SK-N-SH treated with all-trans-retinoic acid at 6 μM for 48 hours (cell line): ENCODE measurements around the gene KRT14.
"Not testable (repeated sequence)": the region's sequence is repeated elsewhere in the genome, so short reads cannot be mapped to it uniquely, and the experiment has no call there.

Source experiments
- ATAC-seq: fragments of 200-7000 bp; cut with Tn5 transposase; 3 replicates; pipeline ENCODE4 v1.9.1; 2020; ENCODE audit warnings: mild to moderate bottlenecking, moderate library complexity
- ARNTL ChIP-seq: fragments of 450-650 bp; formaldehyde crosslinking; IDR thresholded peaks from 2 replicates; pipeline ENCODE4 v1.5.0; 2020; ENCODE audit warnings: low read depth, mild to moderate bottlenecking, moderate library complexity, borderline replicate concordance
- BACH2 ChIP-seq: fragments of 250-450 bp; sonication (Bioruptor Pico); IDR thresholded peaks from 2 replicates; pipeline ENCODE4 v1.9.0; 2021; ENCODE audit warnings: mild to moderate bottlenecking, borderline replicate concordance
- CSDC2 ChIP-seq: fragments of 250-450 bp; sonication (Bioruptor Pico); IDR thresholded peaks from 2 replicates; pipeline ENCODE4 v1.5.0; 2020; ENCODE audit warnings: mild to moderate bottlenecking, moderate library complexity
- GLIS3 ChIP-seq: fragments of 250-450 bp; sonication (Bioruptor Pico); IDR thresholded peaks from 2 replicates; pipeline ENCODE4 v1.5.0; 2020; ENCODE audit warnings: mild to moderate bottlenecking, moderate library complexity
- ISL1 ChIP-seq: fragments of 250-450 bp; sonication (Bioruptor Pico); IDR thresholded peaks from 2 replicates; pipeline ENCODE4 v2.1.2; 2022; ENCODE audit warnings: mild to moderate bottlenecking, moderate library complexity
- OSR1 ChIP-seq: fragments of 250-450 bp; sonication (Bioruptor Pico); IDR thresholded peaks from 2 replicates; pipeline ENCODE4 v1.8.0; 2022; ENCODE audit warnings: moderate library complexity, mild to moderate bottlenecking, inconsistent platforms
- PPARA ChIP-seq: fragments of 250-450 bp; sonication (Bioruptor Pico); IDR thresholded peaks from 2 replicates; pipeline ENCODE4 v1.5.0; 2020; ENCODE audit warnings: mild to moderate bottlenecking, borderline replicate concordance
- RARB ChIP-seq: fragments of 250-450 bp; sonication (Bioruptor Pico); IDR thresholded peaks from 2 replicates; pipeline ENCODE4 v1.8.0; 2021; ENCODE audit warnings: mild to moderate bottlenecking, moderate library complexity
- SNAI2 ChIP-seq: fragments of 250-450 bp; sonication (Bioruptor Pico); IDR thresholded peaks from 2 replicates; pipeline ENCODE4 v1.5.0; 2020; ENCODE audit warnings: mild to moderate bottlenecking, moderate library complexity
- TCF4 ChIP-seq: fragments of 250-450 bp; sonication (Bioruptor Pico); IDR thresholded peaks from 2 replicates; pipeline ENCODE4 v1.8.0; 2021; ENCODE audit warnings: mild to moderate bottlenecking, moderate library complexity, borderline replicate concordance
- TOX ChIP-seq: fragments of 250-450 bp; sonication (Bioruptor Pico); IDR thresholded peaks from 2 replicates; pipeline ENCODE4 v1.8.0; 2021; ENCODE audit warnings: mild to moderate bottlenecking, moderate library complexity, borderline replicate concordance
- ZC3H10 ChIP-seq: fragments of 250-450 bp; sonication (Bioruptor Pico); IDR thresholded peaks from 2 replicates; pipeline ENCODE4 v1.5.1; 2021; ENCODE audit warnings: mild to moderate bottlenecking, moderate library complexity
- ZFP3 ChIP-seq: fragments of 250-450 bp; sonication (Bioruptor Pico); IDR thresholded peaks from 2 replicates; pipeline ENCODE4 v1.5.0; 2020; ENCODE audit warnings: mild to moderate bottlenecking, moderate library complexity
- ZFP30 ChIP-seq: fragments of 450-650 bp; formaldehyde crosslinking; IDR thresholded peaks from 2 replicates; pipeline ENCODE4 v1.5.0; 2022; ENCODE audit warnings: mild to moderate bottlenecking, moderate library complexity
- ZNF565 ChIP-seq: fragments of 450-650 bp; formaldehyde crosslinking; conservative IDR thresholded peaks from 2 replicates; pipeline ENCODE4 v1.5.0; 2020; ENCODE audit warnings: low read depth, mild to moderate bottlenecking, moderate library complexity
- ZNF70 ChIP-seq: fragments of 450-650 bp; formaldehyde crosslinking; IDR thresholded peaks from 2 replicates; pipeline ENCODE4 v1.5.0; 2020; ENCODE audit warnings: mild to moderate bottlenecking, moderate library complexity
- ZNF8 ChIP-seq: fragments of 450-650 bp; formaldehyde crosslinking; IDR thresholded peaks from 2 replicates; pipeline ENCODE4 v1.5.0; 2020; ENCODE audit warnings: mild to moderate bottlenecking, moderate library complexity
- TF ChIP-seq, protein P1 (sequence below): fragments of 250-450 bp; sonication (Bioruptor Pico); IDR thresholded peaks from 2 replicates; pipeline ENCODE4 v1.5.1; 2021; ENCODE audit warnings: mild to moderate bottlenecking, moderate library complexity
- TF ChIP-seq, protein P2 (sequence below): fragments of 250-450 bp; sonication (Bioruptor Pico); IDR thresholded peaks from 2 replicates; pipeline ENCODE4 v1.5.0; 2020; ENCODE audit warnings: mild to moderate bottlenecking, moderate library complexity
- TF ChIP-seq, protein P3 (sequence below): fragments of 250-450 bp; sonication (Bioruptor Pico); IDR thresholded peaks from 2 replicates; pipeline ENCODE4 v1.8.0; 2020; ENCODE audit warnings: mild to moderate bottlenecking, moderate library complexity, borderline replicate concordance
- TF ChIP-seq, protein P4 (sequence below): fragments of 250-450 bp; sonication (Bioruptor Pico); IDR thresholded peaks from 2 replicates; pipeline ENCODE4 v1.5.1; 2020; ENCODE audit warnings: low read depth, mild to moderate bottlenecking, moderate library complexity

The KRT14 gene

DNA sequence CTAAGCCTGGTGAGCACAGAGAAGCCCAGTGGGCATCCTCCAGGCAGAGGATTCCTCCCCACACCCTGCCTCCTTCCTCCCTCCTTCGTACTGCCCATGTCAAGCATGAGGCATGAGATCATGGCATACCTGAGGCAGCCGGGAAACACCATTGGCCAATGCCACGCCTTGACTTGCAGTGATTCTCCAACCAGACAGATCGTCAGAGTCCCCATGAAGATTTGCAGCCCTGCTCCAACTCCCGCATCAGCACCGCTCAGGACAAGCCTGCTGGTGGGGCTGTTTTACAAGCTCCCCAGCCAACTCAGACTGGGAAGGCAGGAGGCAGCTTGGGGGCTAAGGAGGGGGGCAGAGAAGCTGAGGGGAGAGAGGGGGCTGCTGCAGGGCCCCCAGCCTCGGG, 28.8 kb upstream of the KRT14 start:
- ATAC-seq: no peak
- TF ChIP-seq, protein P1, sequence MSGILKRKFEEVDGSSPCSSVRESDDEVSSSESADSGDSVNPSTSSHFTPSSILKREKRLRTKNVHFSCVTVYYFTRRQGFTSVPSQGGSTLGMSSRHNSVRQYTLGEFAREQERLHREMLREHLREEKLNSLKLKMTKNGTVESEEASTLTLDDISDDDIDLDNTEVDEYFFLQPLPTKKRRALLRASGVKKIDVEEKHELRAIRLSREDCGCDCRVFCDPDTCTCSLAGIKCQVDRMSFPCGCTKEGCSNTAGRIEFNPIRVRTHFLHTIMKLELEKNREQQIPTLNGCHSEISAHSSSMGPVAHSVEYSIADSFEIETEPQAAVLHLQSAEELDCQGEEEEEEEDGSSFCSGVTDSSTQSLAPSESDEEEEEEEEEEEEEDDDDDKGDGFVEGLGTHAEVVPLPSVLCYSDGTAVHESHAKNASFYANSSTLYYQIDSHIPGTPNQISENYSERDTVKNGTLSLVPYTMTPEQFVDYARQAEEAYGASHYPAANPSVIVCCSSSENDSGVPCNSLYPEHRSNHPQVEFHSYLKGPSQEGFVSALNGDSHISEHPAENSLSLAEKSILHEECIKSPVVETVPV (CRISPR knock-in tag): no peak
- no peak for TF ChIP-seq ISL1 (CRISPR knock-in tag)
- TF ChIP-seq SNAI2 (CRISPR knock-in tag): no peak
- TF ChIP-seq, protein P2, sequence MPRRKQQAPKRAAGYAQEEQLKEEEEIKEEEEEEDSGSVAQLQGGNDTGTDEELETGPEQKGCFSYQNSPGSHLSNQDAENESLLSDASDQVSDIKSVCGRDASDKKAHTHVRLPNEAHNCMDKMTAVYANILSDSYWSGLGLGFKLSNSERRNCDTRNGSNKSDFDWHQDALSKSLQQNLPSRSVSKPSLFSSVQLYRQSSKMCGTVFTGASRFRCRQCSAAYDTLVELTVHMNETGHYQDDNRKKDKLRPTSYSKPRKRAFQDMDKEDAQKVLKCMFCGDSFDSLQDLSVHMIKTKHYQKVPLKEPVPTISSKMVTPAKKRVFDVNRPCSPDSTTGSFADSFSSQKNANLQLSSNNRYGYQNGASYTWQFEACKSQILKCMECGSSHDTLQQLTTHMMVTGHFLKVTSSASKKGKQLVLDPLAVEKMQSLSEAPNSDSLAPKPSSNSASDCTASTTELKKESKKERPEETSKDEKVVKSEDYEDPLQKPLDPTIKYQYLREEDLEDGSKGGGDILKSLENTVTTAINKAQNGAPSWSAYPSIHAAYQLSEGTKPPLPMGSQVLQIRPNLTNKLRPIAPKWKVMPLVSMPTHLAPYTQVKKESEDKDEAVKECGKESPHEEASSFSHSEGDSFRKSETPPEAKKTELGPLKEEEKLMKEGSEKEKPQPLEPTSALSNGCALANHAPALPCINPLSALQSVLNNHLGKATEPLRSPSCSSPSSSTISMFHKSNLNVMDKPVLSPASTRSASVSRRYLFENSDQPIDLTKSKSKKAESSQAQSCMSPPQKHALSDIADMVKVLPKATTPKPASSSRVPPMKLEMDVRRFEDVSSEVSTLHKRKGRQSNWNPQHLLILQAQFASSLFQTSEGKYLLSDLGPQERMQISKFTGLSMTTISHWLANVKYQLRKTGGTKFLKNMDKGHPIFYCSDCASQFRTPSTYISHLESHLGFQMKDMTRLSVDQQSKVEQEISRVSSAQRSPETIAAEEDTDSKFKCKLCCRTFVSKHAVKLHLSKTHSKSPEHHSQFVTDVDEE (CRISPR knock-in tag): no peak
- TF ChIP-seq TCF4: no peak
- no peak for TF ChIP-seq ZC3H10 (CRISPR knock-in tag)
- TF ChIP-seq TOX: no peak
- TF ChIP-seq, protein P3, sequence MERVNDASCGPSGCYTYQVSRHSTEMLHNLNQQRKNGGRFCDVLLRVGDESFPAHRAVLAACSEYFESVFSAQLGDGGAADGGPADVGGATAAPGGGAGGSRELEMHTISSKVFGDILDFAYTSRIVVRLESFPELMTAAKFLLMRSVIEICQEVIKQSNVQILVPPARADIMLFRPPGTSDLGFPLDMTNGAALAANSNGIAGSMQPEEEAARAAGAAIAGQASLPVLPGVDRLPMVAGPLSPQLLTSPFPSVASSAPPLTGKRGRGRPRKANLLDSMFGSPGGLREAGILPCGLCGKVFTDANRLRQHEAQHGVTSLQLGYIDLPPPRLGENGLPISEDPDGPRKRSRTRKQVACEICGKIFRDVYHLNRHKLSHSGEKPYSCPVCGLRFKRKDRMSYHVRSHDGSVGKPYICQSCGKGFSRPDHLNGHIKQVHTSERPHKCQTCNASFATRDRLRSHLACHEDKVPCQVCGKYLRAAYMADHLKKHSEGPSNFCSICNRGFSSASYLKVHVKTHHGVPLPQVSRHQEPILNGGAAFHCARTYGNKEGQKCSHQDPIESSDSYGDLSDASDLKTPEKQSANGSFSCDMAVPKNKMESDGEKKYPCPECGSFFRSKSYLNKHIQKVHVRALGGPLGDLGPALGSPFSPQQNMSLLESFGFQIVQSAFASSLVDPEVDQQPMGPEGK: no peak
- TF ChIP-seq ZNF565 (CRISPR knock-in tag): no peak
- TF ChIP-seq ZNF70: no peak
- no peak for TF ChIP-seq ZFP3
- TF ChIP-seq, protein P4, sequence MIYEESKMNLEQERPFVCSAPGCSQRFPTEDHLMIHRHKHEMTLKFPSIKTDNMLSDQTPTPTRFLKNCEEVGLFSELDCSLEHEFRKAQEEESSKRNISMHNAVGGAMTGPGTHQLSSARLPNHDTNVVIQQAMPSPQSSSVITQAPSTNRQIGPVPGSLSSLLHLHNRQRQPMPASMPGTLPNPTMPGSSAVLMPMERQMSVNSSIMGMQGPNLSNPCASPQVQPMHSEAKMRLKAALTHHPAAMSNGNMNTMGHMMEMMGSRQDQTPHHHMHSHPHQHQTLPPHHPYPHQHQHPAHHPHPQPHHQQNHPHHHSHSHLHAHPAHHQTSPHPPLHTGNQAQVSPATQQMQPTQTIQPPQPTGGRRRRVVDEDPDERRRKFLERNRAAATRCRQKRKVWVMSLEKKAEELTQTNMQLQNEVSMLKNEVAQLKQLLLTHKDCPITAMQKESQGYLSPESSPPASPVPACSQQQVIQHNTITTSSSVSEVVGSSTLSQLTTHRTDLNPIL (CRISPR knock-in tag): no peak
- no peak for TF ChIP-seq ZFP30
- TF ChIP-seq PPARA (CRISPR knock-in tag): no peak
- no peak for TF ChIP-seq ZNF8 (CRISPR knock-in tag)
- no peak for TF ChIP-seq ARNTL (CRISPR knock-in tag)
- no peak for TF ChIP-seq RARB (CRISPR knock-in tag)
- no peak for TF ChIP-seq CSDC2 (CRISPR knock-in tag)
- TF ChIP-seq OSR1 (CRISPR knock-in tag): no peak

DNA sequence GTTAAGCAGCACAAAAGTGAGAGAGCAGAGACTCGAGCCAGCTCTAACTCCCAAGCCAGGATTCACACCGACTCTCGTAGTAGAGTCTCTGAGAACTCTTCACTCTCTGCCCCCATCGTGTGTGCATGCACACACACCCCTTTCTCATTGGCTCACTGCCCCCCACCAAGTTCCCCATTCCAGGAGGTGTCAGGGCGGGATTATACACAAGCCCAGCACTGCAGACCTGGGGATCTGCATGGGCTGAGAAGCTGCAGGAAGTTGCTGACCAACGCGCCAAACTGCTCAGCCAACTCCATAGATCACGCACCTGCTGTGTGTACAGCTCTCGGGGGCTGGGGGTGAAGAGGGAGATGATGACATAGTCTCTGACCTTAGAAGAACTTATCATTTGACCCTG, 28.1 kb upstream of the KRT14 start:
- ATAC-seq: not testable (repeated sequence)

DNA sequence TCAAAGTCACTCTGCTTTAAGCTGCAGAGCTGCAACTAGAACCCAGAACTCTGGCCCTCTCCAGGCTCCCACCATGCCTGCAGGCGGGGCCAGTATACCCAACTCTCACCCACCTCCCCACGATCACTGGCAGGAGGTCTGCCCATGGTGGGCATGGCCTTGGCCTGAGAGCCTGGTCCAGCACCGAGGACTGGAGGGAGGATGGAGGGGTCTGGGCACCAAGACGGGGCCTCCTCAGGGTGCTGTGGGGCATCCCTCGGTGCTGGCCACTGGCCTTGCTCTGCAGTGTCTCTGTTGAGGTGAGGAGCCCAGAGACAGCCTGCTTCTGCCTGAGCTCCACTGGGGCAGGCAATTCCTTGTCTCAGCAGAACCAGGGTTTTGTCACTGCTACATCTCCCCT, 27.4 kb upstream of the KRT14 start:
- no peak for ATAC-seq
- TF ChIP-seq PPARA (CRISPR knock-in tag) (no peak), RARB (CRISPR knock-in tag) (no peak), ZC3H10 (CRISPR knock-in tag) (no peak), ZFP3 (no peak)

DNA sequence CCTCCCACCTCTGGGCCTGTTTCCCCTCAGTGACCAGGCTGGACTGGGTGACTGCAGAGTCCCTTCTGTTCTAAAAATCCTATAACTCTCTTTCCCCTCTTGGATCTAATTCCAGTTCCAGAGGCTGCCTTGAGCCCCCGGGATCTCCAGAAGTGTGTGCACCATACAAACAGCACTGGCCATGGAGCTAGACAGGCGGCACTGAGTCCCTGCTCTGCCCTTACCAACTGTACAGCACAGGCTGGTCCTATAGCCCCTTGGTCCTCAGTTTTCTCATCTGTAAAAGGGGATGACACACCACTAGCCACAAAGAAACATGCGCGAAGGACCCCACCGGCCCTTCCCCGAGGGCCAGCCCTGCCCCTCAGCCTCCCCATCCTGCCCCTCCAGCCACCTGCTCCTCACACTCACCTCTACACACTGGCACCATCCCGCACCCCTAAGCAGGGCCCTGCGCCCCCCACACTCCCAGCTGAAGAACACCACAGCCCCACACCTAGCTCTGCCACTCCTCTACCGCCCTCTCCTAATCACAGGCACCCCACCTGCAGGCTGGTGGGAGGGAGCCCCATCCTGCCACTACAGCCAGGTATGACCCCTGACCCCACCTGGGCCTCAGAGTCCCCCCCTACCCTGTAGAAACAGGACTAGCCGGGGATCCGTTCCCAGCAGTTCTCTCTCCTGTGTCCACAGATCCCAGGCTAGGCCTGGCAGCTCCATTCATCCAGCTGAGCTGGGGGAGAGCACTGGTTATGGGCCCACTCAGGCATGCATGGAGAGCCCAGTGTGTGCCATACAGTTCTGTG, 26.8 kb upstream of the KRT14 start:
- no peak for TF ChIP-seq TOX
- no peak for TF ChIP-seq GLIS3 (CRISPR knock-in tag)
- no peak for TF ChIP-seq ISL1 (CRISPR knock-in tag)
- TF ChIP-seq ZNF565 (CRISPR knock-in tag): no peak
- TF ChIP-seq, protein P3: no peak
- TF ChIP-seq BACH2: no peak
- no peak for TF ChIP-seq PPARA (CRISPR knock-in tag)
- TF ChIP-seq, protein P1 (CRISPR knock-in tag): no peak
- no peak for ATAC-seq

DNA sequence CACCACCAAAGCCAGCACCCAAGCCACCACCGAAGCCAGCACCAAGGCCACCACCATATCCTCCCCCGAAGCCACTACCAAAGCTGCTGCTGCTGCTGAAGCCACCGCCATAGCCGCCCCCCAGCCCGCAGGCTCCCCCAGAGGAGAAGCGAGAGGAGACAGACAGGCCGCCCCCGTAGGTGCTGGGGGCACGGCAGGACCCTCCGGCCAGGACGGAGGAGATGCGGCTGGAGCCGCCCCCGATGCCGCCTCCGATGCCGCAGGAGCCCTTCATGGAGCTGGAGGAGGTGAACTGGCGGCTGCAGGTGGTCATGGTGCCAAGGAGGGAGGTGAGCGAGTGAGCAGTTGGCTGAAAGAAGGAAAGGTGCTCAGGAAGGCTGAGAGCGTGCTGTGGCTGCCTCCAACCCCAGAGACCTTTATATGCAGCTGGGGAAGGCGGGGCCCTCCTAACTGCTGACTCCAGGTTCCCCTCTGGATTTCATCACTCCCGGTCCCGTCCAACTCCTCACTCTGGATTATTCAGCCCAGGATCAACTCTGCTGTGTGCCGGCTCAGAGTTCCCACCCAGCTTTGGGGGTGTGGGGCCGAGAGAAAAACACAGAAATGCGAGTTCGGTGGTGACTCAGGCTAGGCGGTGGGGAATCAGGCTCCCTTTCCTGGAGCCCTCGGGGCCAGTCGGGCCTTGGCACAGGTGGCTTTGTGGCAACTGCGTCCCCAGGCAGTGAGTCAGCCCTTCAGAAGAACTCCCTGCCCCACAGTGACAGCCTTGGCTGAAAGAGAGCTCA, 25.9 kb upstream of the KRT14 start, which contains the start of gene KRT16:
Gene KRT16 (minus strand): TSS at position 392 of the 785 bp plus-strand sequence. CDS start 79 bp downstream, at position 313.
- not testable (repeated sequence) for ATAC-seq
